Measurements from ENCODE around the gene SPTLC1. TPM values are rescaled to one million over a fixed set of nuclear protein-coding genes. Genes with fewer than 3 reads are reported as not detected.

The SPTLC1 gene
- total RNA-seq, 1 experiment from 2014 or later = 58.8 TPM

- peak overlapping the region; percentile 85 for H3K27ac ChIP-seq (ENCODE audit: low read length)
Observed at GRCh38 chr9:92098638-92099037, 16.6 kb downstream of the SPTLC1 start.

GRCh38 chr9:92097997-92098482 lies 17.2 kb downstream of the SPTLC1 start:
- peak; percentile 87 for DNase-seq (ENCODE audit: low read depth, low spot score)
- intact Hi-C loops (cut with micrococcal nuclease; ENCODE audit: unreplicated experiment) = no loop called here

More at GRCh38 chr9:92098638-92099037, 16.6 kb downstream of the SPTLC1 start:
- CTCF ChIA-PET = no interaction called here
- DNase-seq (ENCODE audit: low read depth, low spot score) (no peak), ATAC-seq (no peak)
- intact Hi-C loops (cut with micrococcal nuclease; ENCODE audit: unreplicated experiment) (no loop called here), in situ Hi-C loops (cut with HindIII; ENCODE audit: low pct_unique_long_range_greater_than_20kb, low sequenced_read_pairs) (no loop called here)
- POLR2A ChIA-PET = no interaction called here
- Histone ChIP-seq H3K36me3 (ENCODE audit: control insufficient read depth, insufficient read depth, low read length) (no peaks in the 10 kb centered on the region), H3K4me3 (ENCODE audit: low read depth in 2 of 2, low read length in 2 of 2) (peak overlapping the region in 1 of 2 experiments; percentile 24; a peak in 2 of 4 replicates), H3K9me3 (ENCODE audit: control insufficient read depth, insufficient read depth, low read depth, low read length) (no peaks in the 10 kb centered on the region), H3K4me1 (ENCODE audit: control insufficient read depth, insufficient read depth, low read length) (peaks cover 13% of the 10 kb centered on the region; the same call in 1 of the 2 replicates), H3K27me3 (ENCODE audit: control insufficient read depth, insufficient read depth, low read length) (no peaks in the 10 kb centered on the region)
- TF ChIP-seq CTCF (IDR thresholded peaks at IDR 0.05) (no peak), SIN3A (IDR thresholded peaks at IDR 0.05; ENCODE audit: borderline replicate concordance, insufficient read depth, low read depth, low read length) (no peak), POLR2AphosphoS5 (IDR thresholded peaks at IDR 0.05; ENCODE audit: low read depth, low read length) (no peak), TCF7L2 (IDR thresholded peaks at IDR 0.05; ENCODE audit: low read depth, low read length) (no peak), REST (IDR thresholded peaks at IDR 0.05; ENCODE audit: insufficient read depth in 1 of 2, low read depth in 2 of 2, low read length in 1 of 2) (no peak)
- BruUV-seq (replicated peaks) = TSS peak; percentile 94

More at GRCh38 chr9:92097997-92098482, 17.2 kb downstream of the SPTLC1 start:
- CTCF ChIA-PET = no interaction called here
- in situ Hi-C loops (cut with HindIII; ENCODE audit: low pct_unique_long_range_greater_than_20kb, low sequenced_read_pairs) = no loop called here
- Histone ChIP-seq H3K27me3 (ENCODE audit: control insufficient read depth, insufficient read depth, low read length) (no peaks in the 10 kb centered on the region), H3K4me1 (ENCODE audit: control insufficient read depth, insufficient read depth, low read length) (peaks cover 13% of the 10 kb centered on the region; the same call in 1 of the 2 replicates), H3K27ac (ENCODE audit: low read length) (peak overlapping the region; percentile 85), H3K36me3 (ENCODE audit: control insufficient read depth, insufficient read depth, low read length) (no peaks in the 10 kb centered on the region), H3K4me3 (ENCODE audit: low read depth in 2 of 2, low read length in 2 of 2) (peak overlapping the region; percentile 24 to 36), H3K9me3 (ENCODE audit: control insufficient read depth, insufficient read depth, low read depth, low read length) (no peaks in the 10 kb centered on the region)
- POLR2A ChIA-PET = no interaction called here
- TF ChIP-seq REST (IDR thresholded peaks at IDR 0.05; ENCODE audit: insufficient read depth in 1 of 2, low read depth in 2 of 2, low read length in 1 of 2) (no peak), SIN3A (IDR thresholded peaks at IDR 0.05; ENCODE audit: borderline replicate concordance, insufficient read depth, low read depth, low read length) (no peak), POLR2AphosphoS5 (IDR thresholded peaks at IDR 0.05; ENCODE audit: low read depth, low read length) (peak; percentile 62)
- BruUV-seq (replicated peaks) = no TSS peak
- ATAC-seq = peak; percentile 82

All from Panc1 (cell line).